ENCODE results near the gene PLD4. TPM values are rescaled to one million over a fixed set of nuclear protein-coding genes. Genes with fewer than 3 reads are reported as not detected.
"Not testable (repeated sequence)": the region's sequence is repeated elsewhere in the genome, so short reads cannot be mapped to it uniquely, and the experiment has no call there.

The PLD4 gene
- total and polyA plus RNA-seq, 5 donors = 0.05 to 0.88 (median 0.14) TPM

- intact Hi-C loops (cut with DNase I) = not testable (repeated sequence)
These were observed 19.8 kb upstream of the PLD4 start for GRCh38 chr14:104904650-104905578.

GRCh38 chr14:104905579-104905933 is 19.1 kb upstream of the PLD4 start:
- WGBS = 80% methylated on average over 28 of the region's 28 CpGs
- intact Hi-C loops (cut with DNase I); H3K4me1 ChIP-seq (ENCODE audit: control insufficient read depth, insufficient read depth, low read length); H3K27me3 ChIP-seq (ENCODE audit: control insufficient read depth, insufficient read depth); H3K4me3 ChIP-seq (ENCODE audit: low read length); DNase-seq; ATAC-seq; H3K9me3 ChIP-seq (ENCODE audit: control insufficient read depth, low read length); H3K27ac ChIP-seq (ENCODE audit: low read length): not testable (repeated sequence)

More at GRCh38 chr14:104904650-104905578, 19.8 kb upstream of the PLD4 start:
- not testable (repeated sequence) for H3K27me3 ChIP-seq (ENCODE audit: control insufficient read depth, insufficient read depth); H3K27ac ChIP-seq (ENCODE audit: low read length); H3K9me3 ChIP-seq (ENCODE audit: control insufficient read depth, low read length); DNase-seq; H3K4me1 ChIP-seq (ENCODE audit: control insufficient read depth, insufficient read depth, low read length); H3K4me3 ChIP-seq (ENCODE audit: low read length); ATAC-seq
- 67% methylated on average over 38 of the region's 38 CpGs for WGBS

- Histone ChIP-seq H3K27ac (ENCODE audit: low read length) (no peak overlapping the region), H3K27me3 (ENCODE audit: control insufficient read depth, insufficient read depth) (no peaks in the 10 kb centered on the region), H3K9me3 (ENCODE audit: control insufficient read depth, low read length) (peaks cover 3% of the 10 kb centered on the region), H3K4me3 (ENCODE audit: low read length) (no peak overlapping the region), H3K4me1 (ENCODE audit: control insufficient read depth, insufficient read depth, low read length) (no peaks in the 10 kb centered on the region)
- WGBS = 4% methylated on average over 1 of the region's 1 CpG
- ATAC-seq = no peak
- no peak for DNase-seq
- intact Hi-C loops (cut with DNase I) = no loop called here
These were observed 16.4 kb upstream of the PLD4 start for GRCh38 chr14:104908303-104908702.

GRCh38 chr14:104912053-104912452 is 12.6 kb upstream of the PLD4 start:
- intact Hi-C loops (cut with DNase I) = no loop called here
- DNase-seq (no peak), ATAC-seq (no peak)
- Histone ChIP-seq H3K27ac (ENCODE audit: low read length) (no peak overlapping the region), H3K27me3 (ENCODE audit: control insufficient read depth, insufficient read depth) (no peaks in the 10 kb centered on the region), H3K9me3 (ENCODE audit: control insufficient read depth, low read length) (peaks cover 3% of the 10 kb centered on the region), H3K4me3 (ENCODE audit: low read length) (no peak overlapping the region), H3K4me1 (ENCODE audit: control insufficient read depth, insufficient read depth, low read length) (no peaks in the 10 kb centered on the region)
- 88% methylated on average over 3 of the region's 3 CpGs for WGBS

- Histone ChIP-seq H3K27ac (ENCODE audit: low read length) (no peak overlapping the region), H3K27me3 (ENCODE audit: control insufficient read depth, insufficient read depth) (no peaks in the 10 kb centered on the region), H3K9me3 (ENCODE audit: control insufficient read depth, low read length) (peaks cover 3% of the 10 kb centered on the region), H3K4me3 (ENCODE audit: low read length) (no peak overlapping the region), H3K4me1 (ENCODE audit: control insufficient read depth, insufficient read depth, low read length) (no peaks in the 10 kb centered on the region)
- intact Hi-C loops (cut with DNase I) = no loop called here
- WGBS = 73% methylated on average over 7 of the region's 7 CpGs
- ATAC-seq = no peak
- DNase-seq = no peak
These were observed 11.2 kb upstream of the PLD4 start for GRCh38 chr14:104913435-104913834.

- DNase-seq (no peak), ATAC-seq (no peak)
- Histone ChIP-seq H3K27me3 (ENCODE audit: control insufficient read depth, insufficient read depth) (no peaks in the 10 kb centered on the region), H3K27ac (ENCODE audit: low read length) (no peak overlapping the region), H3K9me3 (ENCODE audit: control insufficient read depth, low read length) (peaks cover 3% of the 10 kb centered on the region), H3K4me3 (ENCODE audit: low read length) (no peak overlapping the region), H3K4me1 (ENCODE audit: control insufficient read depth, insufficient read depth, low read length) (no peaks in the 10 kb centered on the region)
- intact Hi-C loops (cut with DNase I) = no loop called here
- WGBS = 68% methylated on average over 9 of the region's 9 CpGs
These were observed 7.6 kb upstream of the PLD4 start for GRCh38 chr14:104917116-104917515.

GRCh38 chr14:104917993-104918392 is 6.7 kb upstream of the PLD4 start:
- H3K4me3 ChIP-seq (ENCODE audit: low read length) = no peak overlapping the region
- H3K9me3 ChIP-seq (ENCODE audit: control insufficient read depth, low read length) = no peaks in the 10 kb centered on the region
- no peaks in the 10 kb centered on the region for H3K4me1 ChIP-seq (ENCODE audit: control insufficient read depth, insufficient read depth, low read length)
- no peaks in the 10 kb centered on the region for H3K27me3 ChIP-seq (ENCODE audit: control insufficient read depth, insufficient read depth)
- intact Hi-C loops (cut with DNase I) = no loop called here
- ATAC-seq (no peak), DNase-seq (no peak)
- WGBS = 64% methylated on average over 4 of the region's 4 CpGs
- H3K27ac ChIP-seq (ENCODE audit: low read length) = no peak overlapping the region

GRCh38 chr14:104919152-104919992 is 5.3 kb upstream of the PLD4 start:
- H3K27ac ChIP-seq (ENCODE audit: low read length); DNase-seq; H3K4me3 ChIP-seq (ENCODE audit: low read length); H3K27me3 ChIP-seq (ENCODE audit: control insufficient read depth, insufficient read depth); intact Hi-C loops (cut with DNase I); H3K9me3 ChIP-seq (ENCODE audit: control insufficient read depth, low read length); ATAC-seq; H3K4me1 ChIP-seq (ENCODE audit: control insufficient read depth, insufficient read depth, low read length): not testable (repeated sequence)
- 70% methylated on average over 12 of the region's 12 CpGs for WGBS

GRCh38 chr14:104919993-104920315 is 4.7 kb upstream of the PLD4 start:
- H3K9me3 ChIP-seq (ENCODE audit: control insufficient read depth, low read length) = no peaks in the 10 kb centered on the region
- H3K4me3 ChIP-seq (ENCODE audit: low read length) = no peak overlapping the region
- intact Hi-C loops (cut with DNase I) = no loop called here
- DNase-seq = no peak
- H3K27me3 ChIP-seq (ENCODE audit: control insufficient read depth, insufficient read depth) = no peaks in the 10 kb centered on the region
- WGBS = 55% methylated on average over 3 of the region's 3 CpGs
- H3K27ac ChIP-seq (ENCODE audit: low read length) = no peak overlapping the region
- H3K4me1 ChIP-seq (ENCODE audit: control insufficient read depth, insufficient read depth, low read length) = no peaks in the 10 kb centered on the region
- ATAC-seq = no peak

- Histone ChIP-seq H3K9me3 (ENCODE audit: control insufficient read depth, low read length) (no peaks in the 10 kb centered on the region), H3K27ac (ENCODE audit: low read length) (no peak overlapping the region), H3K27me3 (ENCODE audit: control insufficient read depth, insufficient read depth) (no peaks in the 10 kb centered on the region), H3K4me3 (ENCODE audit: low read length) (no peak overlapping the region), H3K4me1 (ENCODE audit: control insufficient read depth, insufficient read depth, low read length) (no peaks in the 10 kb centered on the region)
- ATAC-seq = no peak
- DNase-seq = no peak
- intact Hi-C loops (cut with DNase I) = no loop called here
- WGBS = 91% methylated on average over 4 of the region's 4 CpGs
These were observed 849 bp upstream of the PLD4 start for GRCh38 chr14:104923640-104924420.
